CD4-positive, alpha-beta T cell (primary cell): ENCODE measurements around the gene GPATCH3. TPM values are rescaled to one million over a fixed set of nuclear protein-coding genes. Genes with fewer than 3 reads are reported as not detected.

Experiments
- ATAC-seq: fragments of 200-7000 bp; cut with Tn5 transposase; one replicate; pipeline ENCODE4 v1.10.0; 2022; ENCODE audit warnings: mild to moderate bottlenecking; ENCODE audit not compliant: poor library complexity
- CTCF ChIA-PET: fragments of 350-600 bp; sonication (Branson Sonifier 250); formaldehyde crosslinking; loops from one replicate; lab custom pipeline; 2021; ENCODE audit warnings: antibody characterized with exemption, inconsistent platforms; lab: Charles Lee
- POLR2A ChIA-PET: fragments of 350-600 bp; sonication (Branson Sonifier 250); formaldehyde crosslinking; loops from one replicate; lab custom pipeline; 2021; ENCODE audit warnings: antibody characterized with exemption, inconsistent platforms; lab: Charles Lee
- DNase-seq, 14 experiments: peaks; one replicate each; pipeline ENCODE4 v3.0.0-alpha.2; 2013 to 2020; ENCODE audit warnings: mixed read lengths in 2 of 14
- H3K27ac ChIP-seq, 2 donors: one replicate each; pipeline versions ENCODE4 v1.5.1 to v1.7.0; 2013; ENCODE audit warnings: low read length in 2 of 2, low read depth in 1 of 2, mild to moderate bottlenecking in 1 of 2
- H3K27me3 ChIP-seq, 2 experiments: 1 replicate in 1 of 2; 2 replicates in 1 of 2; pipeline versions ENCODE4 v1.6.1 to v1.7.0; 2013; ENCODE audit warnings: low read length in 2 of 2, control low read depth in 1 of 2, mild to moderate bottlenecking in 1 of 2, moderate library complexity in 1 of 2; ENCODE audit not compliant: insufficient read depth in 2 of 2, control insufficient read depth in 1 of 2
- H3K36me3 ChIP-seq: one replicate; pipeline ENCODE4 v1.6.1; 2013; ENCODE audit warnings: low read length, control low read depth; ENCODE audit not compliant: insufficient read depth
- H3K4me1 ChIP-seq: one replicate; pipeline ENCODE4 v1.6.1; 2013; ENCODE audit warnings: low read length, control low read depth; ENCODE audit not compliant: insufficient read depth
- H3K4me3 ChIP-seq: one replicate; pipeline ENCODE4 v1.5.1; 2013; ENCODE audit warnings: mild to moderate bottlenecking, low read length, moderate library complexity
- H3K9me3 ChIP-seq, 2 experiments: 1 replicate in 1 of 2; 2 replicates in 1 of 2; pipeline versions ENCODE4 v1.6.1 to v1.7.0; 2013; ENCODE audit warnings: low read length in 2 of 2, mild to moderate bottlenecking in 2 of 2, control low read depth in 1 of 2, moderate library complexity in 1 of 2; ENCODE audit not compliant: control insufficient read depth in 1 of 2, insufficient read depth in 1 of 2
- H3K27ac Mint-ChIP-seq: one replicate; pipeline ENCODE4 v1.8.0; 2020; ENCODE audit warnings: mixed read lengths
- H3K27me3 Mint-ChIP-seq: one replicate; pipeline ENCODE4 v1.8.0; 2021; ENCODE audit warnings: mixed read lengths
- H3K36me3 Mint-ChIP-seq: one replicate; pipeline ENCODE4 v1.8.0; 2021; ENCODE audit warnings: low read depth, mixed read lengths
- H3K4me1 Mint-ChIP-seq: one replicate; pipeline ENCODE4 v1.8.0; 2021; ENCODE audit warnings: low read depth, mixed read lengths
- H3K4me3 Mint-ChIP-seq: one replicate; pipeline ENCODE4 v1.8.0; 2020; ENCODE audit warnings: mild to moderate bottlenecking, mixed read lengths
- H3K9me3 Mint-ChIP-seq: one replicate; pipeline ENCODE4 v1.8.0; 2020; ENCODE audit warnings: mixed read lengths
- intact Hi-C, 2 experiments: fragments of 100-400 bp; cut with DNase I in 1 of 2; cut with micrococcal nuclease in 1 of 2; formaldehyde crosslinking; loops; one replicate each; pipeline versions ENCODE4 v1.15.1 to v1.9.0; 2023 to 2025; cut with DNase I, micrococcal nuclease
- total RNA-seq, 174 experiments: library from RNA in 2 of 174; stranded (reverse) in 2 of 174; gene quantifications; one replicate each; pipeline ENCODE4 v1.2.3 and lab custom pipeline; 2021 to 2026
- TF ChIP-seq, protein P1 (sequence below): fragments of 200-600 bp; IDR thresholded peaks from one replicate; pipeline ENCODE4 v1.8.0; 2022; ENCODE audit warnings: antibody characterized with exemption, mild to moderate bottlenecking

Gene GPATCH3
- total RNA-seq, 2 experiments from 2014 or later: 30.2 to 32.4 TPM

GRCh38 chr1:26911399-26912146, 11.3 kb upstream of the GPATCH3 start:
- DNase-seq: no peak
- CTCF ChIA-PET: no interaction called here
- Histone ChIP-seq H3K27ac (no peak overlapping the region), H3K4me3 (no peak overlapping the region), H3K27me3 (no peaks in the 10 kb centered on the region), H3K36me3 (no peaks in the 10 kb centered on the region), H3K4me1 (no peaks in the 10 kb centered on the region), H3K9me3 (no peaks in the 10 kb centered on the region)
- Mint-ChIP-seq H3K27ac (no peak overlapping the region), H3K9me3 (no peaks in the 10 kb centered on the region), H3K27me3 (peaks cover 4% of the 10 kb centered on the region), H3K4me3 (no peak overlapping the region), H3K4me1 (no peaks in the 10 kb centered on the region), H3K36me3 (no peaks in the 10 kb centered on the region)
- intact Hi-C loops: no loop called here
- TF ChIP-seq, protein P1, sequence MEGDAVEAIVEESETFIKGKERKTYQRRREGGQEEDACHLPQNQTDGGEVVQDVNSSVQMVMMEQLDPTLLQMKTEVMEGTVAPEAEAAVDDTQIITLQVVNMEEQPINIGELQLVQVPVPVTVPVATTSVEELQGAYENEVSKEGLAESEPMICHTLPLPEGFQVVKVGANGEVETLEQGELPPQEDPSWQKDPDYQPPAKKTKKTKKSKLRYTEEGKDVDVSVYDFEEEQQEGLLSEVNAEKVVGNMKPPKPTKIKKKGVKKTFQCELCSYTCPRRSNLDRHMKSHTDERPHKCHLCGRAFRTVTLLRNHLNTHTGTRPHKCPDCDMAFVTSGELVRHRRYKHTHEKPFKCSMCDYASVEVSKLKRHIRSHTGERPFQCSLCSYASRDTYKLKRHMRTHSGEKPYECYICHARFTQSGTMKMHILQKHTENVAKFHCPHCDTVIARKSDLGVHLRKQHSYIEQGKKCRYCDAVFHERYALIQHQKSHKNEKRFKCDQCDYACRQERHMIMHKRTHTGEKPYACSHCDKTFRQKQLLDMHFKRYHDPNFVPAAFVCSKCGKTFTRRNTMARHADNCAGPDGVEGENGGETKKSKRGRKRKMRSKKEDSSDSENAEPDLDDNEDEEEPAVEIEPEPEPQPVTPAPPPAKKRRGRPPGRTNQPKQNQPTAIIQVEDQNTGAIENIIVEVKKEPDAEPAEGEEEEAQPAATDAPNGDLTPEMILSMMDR: no peak
- POLR2A ChIA-PET: no interaction called here
- ATAC-seq: no peak

GRCh38 chr1:26910343-26911160, 10.3 kb upstream of the GPATCH3 start:
- H3K27ac Mint-ChIP-seq: no peak overlapping the region
- DNase-seq: no peak
- H3K9me3 Mint-ChIP-seq: no peaks in the 10 kb centered on the region
- Histone ChIP-seq H3K4me3 (no peak overlapping the region), H3K27ac (no peak overlapping the region), H3K36me3 (no peaks in the 10 kb centered on the region), H3K4me1 (no peaks in the 10 kb centered on the region), H3K9me3 (no peaks in the 10 kb centered on the region), H3K27me3 (no peaks in the 10 kb centered on the region)
- no peak overlapping the region for H3K4me3 Mint-ChIP-seq
- no peaks in the 10 kb centered on the region for H3K4me1 Mint-ChIP-seq
- no peak for ATAC-seq
- TF ChIP-seq, protein P1: no peak
- peaks cover 4% of the 10 kb centered on the region for H3K27me3 Mint-ChIP-seq
- H3K36me3 Mint-ChIP-seq: no peaks in the 10 kb centered on the region
- CTCF ChIA-PET: no interaction called here
- POLR2A ChIA-PET: no interaction called here
- intact Hi-C loops: no loop called here

- ATAC-seq: no peak
- H3K36me3 ChIP-seq: no peaks in the 10 kb centered on the region
- POLR2A ChIA-PET: no interaction called here
Measured at GRCh38 chr1:26909951-26910342, 9.7 kb upstream of the GPATCH3 start.

More at GRCh38 chr1:26909951-26910342, 9.7 kb upstream of the GPATCH3 start:
- Mint-ChIP-seq H3K4me1 (no peaks in the 10 kb centered on the region), H3K27me3 (peaks cover 4% of the 10 kb centered on the region), H3K36me3 (no peaks in the 10 kb centered on the region), H3K9me3 (no peaks in the 10 kb centered on the region), H3K4me3 (no peak overlapping the region), H3K27ac (no peak overlapping the region)
- intact Hi-C loops: no loop called here
- CTCF ChIA-PET: no interaction called here
- H3K27me3 ChIP-seq: no peaks in the 10 kb centered on the region
- no peaks in the 10 kb centered on the region for H3K4me1 ChIP-seq
- DNase-seq: no peak
- no peak overlapping the region for H3K27ac ChIP-seq
- H3K9me3 ChIP-seq: no peaks in the 10 kb centered on the region
- no peak overlapping the region for H3K4me3 ChIP-seq
- TF ChIP-seq, protein P1: no peak
